Right lobe of liver (tissue), 4 donors: Measurements from ENCODE around the gene FAAP20.
A peak's percentile ranks its signal among the peaks of the same experiment; 100 is the strongest.

Source experiments
- CTCF ChIP-seq, 4 donors: fragments of 200-600 bp in 3 of 4; fragments of 450-650 bp in 1 of 4; IDR thresholded peaks; one replicate each; pipeline versions ENCODE4 v1.5.1 to v1.8.0; 2016 to 2022; ENCODE audit warnings: antibody characterized with exemption in 4 of 4, mild to moderate bottlenecking in 2 of 4
- POLR2A ChIP-seq: fragments of 450-650 bp; IDR thresholded peaks from one replicate; pipeline ENCODE4 v1.6.1; 2017; ENCODE audit warnings: antibody characterized with exemption, mild to moderate bottlenecking
- donor health status: DM: no; HTN: no; CAD: no.
- donor health status: DM: no; HTN: no; CAD: no.
- donor health status: DM: no; HTN: yes; CAD: no.

- no peak for TF ChIP-seq CTCF (IDR thresholded peaks at IDR 0.05)
- peak; percentile 87 for TF ChIP-seq POLR2A
Measured at GRCh38 chr1:2189459-2190425, 4.8 kb downstream of the FAAP20 start.
